ENCODE measurements around the gene PARVB. TPM values are rescaled to one million over a fixed set of nuclear protein-coding genes. Genes with fewer than 3 reads are reported as not detected.

PARVB gene
- total and polyA plus RNA-seq, 2 donors (not counting 1 experiment from before 2014, with no cell fraction given): 12.1 to 47.3 TPM

GRCh38 chr22:44082801-44083200 lies 58.7 kb downstream of the PARVB start:
- no peaks in the 10 kb centered on the region for H3K36me3 ChIP-seq (ENCODE audit: control insufficient read depth, insufficient read depth, low read length)
- H3K79me2 ChIP-seq (ENCODE audit: control insufficient read depth, insufficient read depth, low read length): no peaks in the 10 kb centered on the region
- DNase-seq (ENCODE audit: low read depth in 2 of 2): no peak
- H4K20me1 ChIP-seq (ENCODE audit: control insufficient read depth, extremely low read depth, insufficient read depth, low read length): no peaks in the 10 kb centered on the region
- H3K4me2 ChIP-seq (ENCODE audit: extremely low read depth, insufficient read depth, low read length): no peak overlapping the region
- no peak overlapping the region for H3K4me3 ChIP-seq (replicated peaks in 1 of 4; ENCODE audit: control extremely low read depth in 1 of 4, insufficient read depth in 1 of 4, low read depth in 3 of 4, low read length in 4 of 4)
- no peak overlapping the region for H3K9ac ChIP-seq (ENCODE audit: insufficient read depth, low read length)
- no peaks in the 10 kb centered on the region for H3K27me3 ChIP-seq (ENCODE audit: control insufficient read depth, insufficient read depth, low read length)
- H3K4me1 ChIP-seq (ENCODE audit: control insufficient read depth, extremely low read depth, insufficient read depth, low read length): no peaks in the 10 kb centered on the region
- H3K9me3 ChIP-seq (ENCODE audit: control insufficient read depth, insufficient read depth, low read depth, low read length): no peaks in the 10 kb centered on the region
- TF ChIP-seq, protein P1, sequence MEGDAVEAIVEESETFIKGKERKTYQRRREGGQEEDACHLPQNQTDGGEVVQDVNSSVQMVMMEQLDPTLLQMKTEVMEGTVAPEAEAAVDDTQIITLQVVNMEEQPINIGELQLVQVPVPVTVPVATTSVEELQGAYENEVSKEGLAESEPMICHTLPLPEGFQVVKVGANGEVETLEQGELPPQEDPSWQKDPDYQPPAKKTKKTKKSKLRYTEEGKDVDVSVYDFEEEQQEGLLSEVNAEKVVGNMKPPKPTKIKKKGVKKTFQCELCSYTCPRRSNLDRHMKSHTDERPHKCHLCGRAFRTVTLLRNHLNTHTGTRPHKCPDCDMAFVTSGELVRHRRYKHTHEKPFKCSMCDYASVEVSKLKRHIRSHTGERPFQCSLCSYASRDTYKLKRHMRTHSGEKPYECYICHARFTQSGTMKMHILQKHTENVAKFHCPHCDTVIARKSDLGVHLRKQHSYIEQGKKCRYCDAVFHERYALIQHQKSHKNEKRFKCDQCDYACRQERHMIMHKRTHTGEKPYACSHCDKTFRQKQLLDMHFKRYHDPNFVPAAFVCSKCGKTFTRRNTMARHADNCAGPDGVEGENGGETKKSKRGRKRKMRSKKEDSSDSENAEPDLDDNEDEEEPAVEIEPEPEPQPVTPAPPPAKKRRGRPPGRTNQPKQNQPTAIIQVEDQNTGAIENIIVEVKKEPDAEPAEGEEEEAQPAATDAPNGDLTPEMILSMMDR (conservative IDR thresholded peaks at IDR 0.05 in 1 of 2, IDR thresholded peaks at IDR 0.05 in 1 of 2; ENCODE audit: low read depth in 1 of 2, low read length in 2 of 2): no peak
- no peak for TF ChIP-seq EZH2 (IDR thresholded peaks at IDR 0.05; ENCODE audit: low read length, missing control alignments)
- H3K27ac ChIP-seq (ENCODE audit: insufficient read depth, low read length): no peak overlapping the region
- H2AFZ ChIP-seq (ENCODE audit: low read length): no peak overlapping the region

GRCh38 chr22:44084044-44084772 lies 60.1 kb downstream of the PARVB start:
- TF ChIP-seq EZH2 (IDR thresholded peaks at IDR 0.05; ENCODE audit: low read length, missing control alignments): no peak
- TF ChIP-seq, protein P1 (conservative IDR thresholded peaks at IDR 0.05 in 1 of 2, IDR thresholded peaks at IDR 0.05 in 1 of 2; ENCODE audit: low read depth in 1 of 2, low read length in 2 of 2): no peak
- H3K9me3 ChIP-seq (ENCODE audit: control insufficient read depth, insufficient read depth, low read depth, low read length): no peaks in the 10 kb centered on the region
- no peaks in the 10 kb centered on the region for H3K27me3 ChIP-seq (ENCODE audit: control insufficient read depth, insufficient read depth, low read length)
- H4K20me1 ChIP-seq (ENCODE audit: control insufficient read depth, extremely low read depth, insufficient read depth, low read length): no peaks in the 10 kb centered on the region
- H3K4me1 ChIP-seq (ENCODE audit: control insufficient read depth, extremely low read depth, insufficient read depth, low read length): no peaks in the 10 kb centered on the region
- no peak for DNase-seq (ENCODE audit: low read depth in 2 of 2)
- no peaks in the 10 kb centered on the region for H3K79me2 ChIP-seq (ENCODE audit: control insufficient read depth, insufficient read depth, low read length)
- no peak overlapping the region for H2AFZ ChIP-seq (ENCODE audit: low read length)
- no peak overlapping the region for H3K27ac ChIP-seq (ENCODE audit: insufficient read depth, low read length)
- no peak overlapping the region for H3K4me2 ChIP-seq (ENCODE audit: extremely low read depth, insufficient read depth, low read length)
- H3K36me3 ChIP-seq (ENCODE audit: control insufficient read depth, insufficient read depth, low read length): no peaks in the 10 kb centered on the region
- H3K9ac ChIP-seq (ENCODE audit: insufficient read depth, low read length): no peak overlapping the region
- H3K4me3 ChIP-seq (replicated peaks in 1 of 4; ENCODE audit: control extremely low read depth in 1 of 4, insufficient read depth in 1 of 4, low read depth in 3 of 4, low read length in 4 of 4): no peak overlapping the region

DNA sequence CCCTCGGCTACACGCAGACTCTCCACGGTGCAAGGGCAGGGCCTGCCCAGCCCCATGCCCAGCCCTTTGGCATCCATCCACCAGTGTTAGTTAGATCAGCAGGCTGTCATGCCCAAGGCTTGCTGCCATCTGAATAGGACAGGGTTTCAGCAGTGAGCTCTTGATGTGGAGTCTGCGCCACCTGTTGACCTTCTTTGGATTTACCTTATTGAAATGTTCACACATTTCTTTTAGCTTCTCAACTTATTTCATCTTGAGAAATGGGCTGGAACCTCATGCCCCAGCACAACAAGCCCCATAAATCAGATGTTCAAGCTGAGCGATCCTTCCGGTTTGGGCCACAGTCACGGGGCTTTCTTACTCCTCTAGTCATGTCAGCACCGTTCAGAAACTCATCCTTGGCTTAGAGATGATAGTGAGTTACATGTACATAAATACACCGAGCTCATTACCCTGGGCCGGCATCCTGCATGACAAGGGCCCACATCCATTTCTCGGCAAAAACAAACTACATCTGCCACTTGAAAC lies 61.7 kb downstream of the PARVB start:
- Histone ChIP-seq H3K9me3 (ENCODE audit: control insufficient read depth, insufficient read depth, low read depth, low read length) (no peaks in the 10 kb centered on the region), H3K27me3 (ENCODE audit: control insufficient read depth, insufficient read depth, low read length) (no peaks in the 10 kb centered on the region), H3K4me3 (replicated peaks in 1 of 4; ENCODE audit: control extremely low read depth in 1 of 4, insufficient read depth in 1 of 4, low read depth in 3 of 4, low read length in 4 of 4) (no peak overlapping the region), H3K79me2 (ENCODE audit: control insufficient read depth, insufficient read depth, low read length) (no peaks in the 10 kb centered on the region), H3K27ac (ENCODE audit: insufficient read depth, low read length) (peak overlapping the region; percentile 2), H3K9ac (ENCODE audit: insufficient read depth, low read length) (no peak overlapping the region), H2AFZ (ENCODE audit: low read length) (no peak overlapping the region), H3K36me3 (ENCODE audit: control insufficient read depth, insufficient read depth, low read length) (no peaks in the 10 kb centered on the region), H4K20me1 (ENCODE audit: control insufficient read depth, extremely low read depth, insufficient read depth, low read length) (no peaks in the 10 kb centered on the region), H3K4me2 (ENCODE audit: extremely low read depth, insufficient read depth, low read length) (peak overlapping the region; percentile 17), H3K4me1 (ENCODE audit: control insufficient read depth, extremely low read depth, insufficient read depth, low read length) (no peaks in the 10 kb centered on the region)
- TF ChIP-seq EZH2 (IDR thresholded peaks at IDR 0.05; ENCODE audit: low read length, missing control alignments): no peak
- TF ChIP-seq, protein P1 (conservative IDR thresholded peaks at IDR 0.05 in 1 of 2, IDR thresholded peaks at IDR 0.05 in 1 of 2; ENCODE audit: low read depth in 1 of 2, low read length in 2 of 2): peak; percentile 11 to 46
- peak; percentile 51 to 66 for DNase-seq (ENCODE audit: low read depth in 2 of 2)
